ENCODE results near the gene EDAR.

The EDAR gene

DNA sequence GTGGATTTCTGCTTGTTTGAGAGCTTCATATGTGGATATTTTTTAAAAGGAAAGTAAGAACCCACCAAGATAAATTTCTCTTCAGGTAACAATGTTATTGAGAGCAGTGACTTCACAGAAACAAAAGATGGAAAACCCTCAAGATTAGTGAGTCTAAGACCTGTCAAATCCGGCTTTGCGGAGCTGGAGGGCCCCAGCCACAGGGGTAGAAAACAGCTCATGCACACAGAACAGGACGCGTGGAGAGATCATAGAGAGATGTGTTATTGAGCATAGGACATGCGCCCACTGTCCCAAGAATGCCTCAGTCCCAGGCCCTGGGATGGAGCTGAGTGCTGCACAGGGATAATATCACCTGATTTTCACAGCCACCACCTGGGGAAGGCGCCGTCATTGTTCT lies 21.3 kb downstream of the EDAR start:
- DNase-seq (ENCODE audit: low read depth, low spot score) = no peak

DNA sequence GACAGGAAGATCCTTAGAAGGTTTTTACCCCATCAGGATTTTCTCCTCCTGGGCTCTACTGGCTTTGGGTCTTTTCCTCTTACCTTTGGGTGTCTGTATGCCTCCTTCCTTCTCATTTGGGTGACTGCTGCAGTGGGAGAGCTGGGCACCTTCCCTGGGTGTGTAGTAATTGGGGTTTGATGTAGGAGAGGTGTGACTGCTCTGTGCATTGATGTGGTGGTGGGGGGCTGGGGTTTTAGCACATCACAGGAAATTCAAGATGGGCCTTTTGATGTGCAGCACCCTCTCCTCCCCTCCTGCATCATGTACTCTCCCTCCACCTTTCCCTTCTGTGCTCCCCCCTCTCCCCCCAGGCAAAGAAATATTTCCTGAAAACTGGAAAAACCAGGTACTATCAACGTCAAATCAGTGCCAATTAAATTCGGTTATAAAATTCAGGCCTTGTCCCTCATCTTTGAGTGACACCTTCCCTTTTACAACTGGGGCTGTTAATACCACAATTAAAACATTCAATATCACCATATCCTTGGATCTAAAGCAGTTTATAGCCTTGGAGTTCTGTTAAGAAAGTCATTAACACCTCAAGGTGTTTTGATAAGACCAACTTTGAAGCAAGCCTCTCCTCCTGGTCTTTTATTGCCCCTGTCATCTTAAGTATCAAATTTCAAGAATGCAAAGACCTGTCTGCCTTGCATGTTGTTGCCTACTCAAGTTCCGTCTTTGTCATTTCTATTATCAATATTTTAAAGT lies 23.3 kb downstream of the EDAR start:
- peak; percentile 39 for DNase-seq (ENCODE audit: low read depth, low spot score)

DNA sequence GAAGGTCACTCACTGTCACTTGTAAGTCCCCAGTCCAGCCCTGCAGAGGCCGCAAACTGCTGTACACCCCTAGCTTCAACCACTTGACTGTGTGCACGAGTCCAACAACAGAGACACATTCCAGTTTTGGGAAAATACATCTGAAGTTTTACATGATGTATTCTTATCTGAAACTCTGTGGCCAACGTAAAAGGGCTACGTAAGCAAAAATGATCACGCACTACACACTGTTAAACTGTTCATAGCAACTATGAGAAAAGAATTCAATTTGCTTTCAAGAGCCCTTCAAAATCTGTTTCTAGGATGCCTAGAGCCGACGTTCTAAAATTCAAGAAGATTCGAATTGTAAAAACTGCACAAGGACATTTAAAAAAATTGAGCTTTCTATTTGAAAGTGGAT lies 26.0 kb downstream of the EDAR start:
- no peak for DNase-seq (ENCODE audit: low read depth, low spot score)

DNA sequence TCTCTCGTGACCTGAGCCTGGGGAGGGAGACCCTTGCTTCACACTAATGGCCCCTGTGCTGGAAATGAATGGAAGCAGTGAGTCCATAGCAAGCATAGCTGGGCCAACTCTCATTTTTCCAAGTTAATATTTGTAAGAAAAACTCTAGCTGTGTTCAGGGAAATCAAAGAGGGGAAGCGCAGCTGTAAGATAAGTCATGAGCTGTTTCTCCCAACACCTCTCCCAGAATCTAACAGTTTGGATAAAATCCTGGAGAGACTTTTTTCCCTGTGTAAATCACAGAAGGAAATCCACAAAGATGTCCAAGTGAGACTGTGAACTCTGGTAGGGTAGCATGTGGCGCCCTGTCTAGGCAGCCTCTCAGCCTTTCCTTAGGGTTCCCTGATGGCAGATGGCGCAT lies 27.2 kb downstream of the EDAR start:
- DNase-seq (ENCODE audit: low read depth, low spot score) = no peak

DNA sequence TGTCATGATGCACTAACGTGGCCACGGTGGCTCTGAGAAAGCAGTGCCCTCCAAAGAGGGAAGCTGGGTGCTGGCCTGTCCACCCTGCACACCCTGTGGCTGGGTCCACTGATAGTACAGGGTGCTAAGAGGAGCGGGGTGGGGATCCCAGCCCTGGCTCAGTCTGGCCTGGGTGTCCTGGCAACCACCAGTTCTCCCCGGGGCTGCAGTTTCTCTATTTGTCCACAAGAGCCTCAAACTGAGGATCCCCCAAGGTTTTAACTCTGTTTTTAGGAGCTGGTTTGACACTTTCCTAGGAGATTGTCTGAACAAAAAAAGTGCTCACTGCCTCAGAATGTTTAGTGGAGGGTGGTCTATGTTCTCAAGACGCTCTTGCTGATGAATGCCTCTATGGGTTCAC lies 29.0 kb downstream of the EDAR start:
- no peak for DNase-seq (ENCODE audit: low read depth, low spot score)

DNA sequence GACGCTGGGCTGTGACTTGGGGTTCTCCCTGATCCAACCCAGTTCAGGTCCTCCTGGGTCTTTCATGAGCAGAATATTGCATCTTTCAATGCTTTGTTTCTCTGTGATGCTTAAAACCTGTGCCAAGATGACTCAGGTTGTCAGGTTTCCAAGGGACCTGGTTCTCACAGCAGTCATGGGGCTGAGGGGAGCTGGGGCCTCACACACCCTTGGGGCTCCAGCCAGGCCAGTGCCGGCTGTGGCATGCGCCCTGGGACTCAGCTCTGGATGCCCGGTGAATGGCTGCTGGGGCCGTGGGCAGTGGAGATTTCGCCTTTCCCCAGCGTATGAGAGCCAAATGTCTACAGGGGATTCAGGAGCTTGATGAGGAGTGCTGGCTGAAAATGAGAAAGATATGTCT lies 29.6 kb downstream of the EDAR start:
- DNase-seq (ENCODE audit: low read depth, low spot score) = no peak

DNA sequence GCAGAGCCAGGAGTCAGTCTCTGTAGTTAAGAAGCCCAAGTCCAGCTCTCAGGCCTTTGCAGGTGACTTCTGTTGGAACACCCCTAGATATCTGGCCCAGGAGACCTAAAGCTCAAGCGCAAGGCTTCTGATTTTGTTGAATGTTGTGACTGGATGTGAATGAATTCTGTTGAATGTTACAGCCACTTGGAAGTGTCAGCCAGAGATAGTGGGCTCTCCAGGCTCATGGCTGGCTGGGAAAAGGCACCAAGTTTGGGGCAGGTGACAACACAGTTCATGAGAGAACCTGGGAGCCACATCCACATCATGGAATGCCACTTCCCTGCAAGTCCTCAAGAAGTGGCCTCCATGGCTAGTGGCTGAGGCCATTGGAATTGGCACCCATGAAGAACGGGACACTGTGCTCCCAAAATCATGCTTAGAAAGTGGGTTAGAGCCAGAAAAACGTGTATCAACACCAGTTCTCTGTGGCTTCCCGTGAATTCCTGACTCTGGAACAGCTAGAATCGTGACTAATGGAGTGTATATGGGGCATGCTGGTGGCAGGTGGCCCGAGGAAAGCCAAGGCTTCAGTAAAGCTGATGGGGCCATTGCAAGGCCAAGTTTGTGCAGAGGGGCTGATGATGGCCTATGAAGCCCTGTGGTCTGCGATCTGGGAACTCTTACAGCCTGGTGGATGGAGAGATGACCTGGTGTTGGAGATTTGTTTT lies 30.2 kb downstream of the EDAR start:
- no peak for DNase-seq (ENCODE audit: low read depth, low spot score)

DNA sequence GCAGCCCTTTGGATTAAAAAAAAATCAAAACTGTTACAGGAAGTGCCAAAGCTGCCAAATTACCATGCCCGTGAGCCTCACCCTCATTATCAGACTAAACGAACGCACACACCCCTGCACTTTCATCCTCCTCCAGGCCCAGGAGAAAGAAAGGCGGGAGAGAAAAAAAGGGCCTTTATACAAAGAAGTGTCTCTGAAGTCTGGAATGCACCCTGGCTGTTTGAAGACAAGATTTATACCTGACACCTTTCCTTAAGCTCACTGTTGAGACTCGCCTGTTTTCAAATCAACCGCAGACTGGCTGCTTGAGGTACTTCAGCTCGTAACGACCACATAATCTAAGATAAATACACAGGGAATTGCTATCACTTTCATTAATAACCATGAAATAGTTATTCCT lies 31.0 kb downstream of the EDAR start:
- peak; percentile 69 for DNase-seq (ENCODE audit: low read depth, low spot score)

DNA sequence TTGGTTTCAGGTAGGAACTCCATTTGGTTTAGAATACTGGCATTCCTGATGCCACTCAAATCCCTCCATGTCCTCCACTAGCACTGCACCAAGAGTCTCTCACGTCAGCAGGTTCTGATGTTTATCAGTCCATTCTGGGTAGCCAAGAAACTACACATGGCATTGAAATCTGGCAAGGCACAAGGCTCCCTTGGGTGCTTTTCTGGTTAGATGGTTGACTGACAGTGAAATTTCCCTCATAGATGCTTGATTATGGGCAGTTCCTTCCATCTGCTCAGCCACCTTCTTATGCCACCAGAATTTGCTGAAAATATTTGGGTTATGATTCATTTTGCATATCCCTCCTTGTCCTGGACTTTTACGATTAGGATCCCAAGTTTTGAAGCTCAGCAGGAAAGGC lies 32.6 kb downstream of the EDAR start:
- DNase-seq (ENCODE audit: low read depth, low spot score) = no peak

DNA sequence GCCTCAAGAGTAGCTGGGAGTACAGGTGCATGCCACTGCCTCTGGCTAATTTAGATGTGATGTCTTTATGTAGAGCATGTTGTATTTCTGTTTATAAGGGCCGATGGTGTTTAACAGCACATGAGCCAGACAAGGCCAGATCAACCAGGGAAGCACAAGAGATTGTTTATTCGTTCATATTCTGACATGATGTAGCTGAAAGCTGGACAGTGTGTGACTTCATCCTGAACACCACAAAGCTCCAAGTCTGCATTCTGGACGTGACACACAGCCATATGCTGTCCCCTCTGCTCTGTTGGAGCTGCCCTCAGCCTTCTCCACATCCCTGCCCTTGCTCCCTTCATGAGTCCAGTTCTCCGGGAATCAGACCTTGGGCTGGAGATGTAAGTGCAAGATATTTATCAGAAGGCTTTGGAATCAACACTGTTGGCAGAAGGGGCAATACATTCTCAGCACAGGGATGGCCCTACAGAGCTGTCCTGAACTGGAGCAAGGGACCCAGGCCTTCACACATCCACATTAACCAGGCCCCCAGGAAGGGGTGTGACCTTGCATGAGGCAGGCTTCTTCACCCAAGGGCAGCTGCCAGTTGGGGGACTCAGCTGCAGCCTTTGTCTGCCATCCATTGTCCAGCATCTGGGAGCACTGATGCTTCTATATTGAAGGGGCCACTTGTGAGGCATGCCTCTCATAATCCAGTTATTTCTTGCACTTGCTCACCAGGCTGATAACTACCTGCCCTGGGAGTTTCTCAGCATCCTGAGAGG lies 38.5 kb downstream of the EDAR start:
- DNase-seq (ENCODE audit: low read depth, low spot score) = no peak

DNA sequence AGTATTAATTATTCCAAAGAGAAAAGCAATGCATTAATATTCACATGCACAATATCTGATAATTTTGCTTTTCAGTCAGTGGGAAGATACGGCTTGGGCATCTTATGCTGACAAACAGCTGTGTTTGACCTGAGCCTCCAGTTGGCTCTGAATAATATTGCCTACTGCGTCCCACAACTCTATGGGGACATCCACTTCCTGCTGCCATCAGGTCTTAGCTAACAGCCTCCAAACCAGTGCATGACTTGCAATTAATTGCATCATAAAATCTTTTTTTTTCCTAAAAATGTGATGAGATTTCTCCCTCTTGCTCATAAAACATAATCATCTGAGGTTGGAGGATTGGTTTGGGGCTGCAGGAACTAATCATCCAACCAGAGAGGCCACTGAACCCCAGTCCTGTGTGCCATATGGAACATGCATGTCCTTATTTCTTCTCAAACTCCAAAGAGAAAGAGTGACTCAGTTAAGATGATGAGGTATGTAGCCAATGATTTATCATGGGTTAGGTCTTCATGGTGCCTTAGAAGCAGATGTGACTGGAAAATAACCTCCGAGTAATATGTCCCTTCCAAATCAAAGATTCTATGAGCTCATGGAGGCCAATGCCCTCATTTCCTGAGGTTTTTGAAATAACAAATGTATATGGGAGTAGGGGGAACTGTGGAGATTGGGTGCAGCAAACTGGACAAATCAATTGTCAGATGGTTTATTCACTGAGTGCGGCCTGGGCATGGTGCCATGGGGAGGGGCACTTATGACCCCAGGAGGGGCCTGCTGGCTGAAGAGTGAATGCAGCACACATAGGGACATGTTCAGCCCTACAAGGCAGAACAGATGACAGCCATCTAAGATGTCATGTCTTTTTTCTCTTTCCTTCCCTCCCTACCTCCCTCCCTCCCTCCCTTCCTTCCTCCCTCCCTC lies 39.4 kb downstream of the EDAR start:
- DNase-seq (ENCODE audit: low read depth, low spot score) = no peak

DNA sequence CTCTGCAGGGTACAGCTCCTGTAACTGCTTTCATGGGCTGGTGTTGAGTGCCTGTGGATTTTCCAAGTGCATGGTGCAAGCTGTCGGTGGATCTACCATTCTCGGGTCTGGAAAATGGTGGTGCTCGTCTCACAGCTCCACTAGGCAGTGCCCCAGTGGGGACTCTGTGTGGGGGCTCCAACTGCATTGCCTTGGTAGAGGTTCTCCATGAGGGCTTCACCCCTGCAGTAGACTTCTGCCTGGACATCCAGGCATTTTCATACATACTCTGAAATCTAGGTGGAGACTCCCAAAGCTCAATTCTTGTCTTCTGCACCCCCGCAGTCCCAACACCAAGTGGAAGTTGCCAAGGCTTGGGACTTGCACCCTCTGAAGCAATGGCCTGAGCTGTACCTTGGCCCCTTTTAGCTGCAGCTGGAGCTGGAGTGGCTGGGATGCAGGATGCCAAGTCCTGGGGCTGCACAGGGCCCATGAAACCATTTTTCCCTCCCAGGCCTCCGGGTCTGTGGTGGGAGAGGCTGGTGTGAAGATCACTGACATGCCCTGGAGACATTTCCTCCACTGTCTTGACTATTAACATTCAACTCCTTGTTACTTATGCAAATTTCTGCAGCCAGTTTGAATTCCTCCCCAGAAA lies 41.6 kb downstream of the EDAR start:
- DNase-seq (ENCODE audit: low read depth, low spot score) = no peak

DNA sequence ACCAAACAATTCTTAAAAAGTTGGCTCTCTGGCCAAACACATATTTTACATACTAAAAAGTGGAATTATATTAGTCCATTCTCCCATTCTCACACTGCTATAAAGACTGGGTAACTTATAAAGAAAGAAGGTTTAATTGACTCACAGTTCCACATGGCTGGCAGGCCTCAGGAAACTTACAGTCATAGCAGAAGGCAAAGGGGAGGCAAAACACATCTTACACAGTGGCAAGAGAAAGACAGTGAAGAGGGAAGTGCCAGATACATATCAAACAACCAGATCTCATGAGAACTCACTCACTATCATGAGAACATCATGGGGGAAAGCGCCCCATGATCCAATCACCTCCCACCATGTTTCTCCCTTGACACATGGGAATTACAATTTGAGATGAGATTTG lies 42.6 kb downstream of the EDAR start:
- DNase-seq (ENCODE audit: low read depth, low spot score) = no peak

DNA sequence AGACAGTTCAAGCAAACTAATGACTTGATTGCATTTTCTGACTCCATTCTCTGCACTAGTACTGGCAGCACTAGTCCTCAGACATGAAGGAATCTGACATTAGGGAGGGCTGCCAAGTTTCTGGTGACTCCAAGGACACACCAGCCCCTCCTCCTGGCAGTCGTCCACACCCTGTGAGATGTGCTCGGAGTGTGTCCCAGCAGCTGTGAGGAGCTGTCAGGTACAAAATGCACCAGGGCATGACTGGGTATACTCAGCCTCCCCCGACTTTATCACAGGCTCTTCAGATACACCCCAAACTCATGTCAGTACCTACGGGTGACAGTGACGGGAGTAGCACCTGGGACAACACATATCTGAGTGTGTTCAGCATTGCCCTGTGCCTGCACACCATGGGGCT lies 43.1 kb downstream of the EDAR start:
- DNase-seq (ENCODE audit: low read depth, low spot score) = no peak

DNA sequence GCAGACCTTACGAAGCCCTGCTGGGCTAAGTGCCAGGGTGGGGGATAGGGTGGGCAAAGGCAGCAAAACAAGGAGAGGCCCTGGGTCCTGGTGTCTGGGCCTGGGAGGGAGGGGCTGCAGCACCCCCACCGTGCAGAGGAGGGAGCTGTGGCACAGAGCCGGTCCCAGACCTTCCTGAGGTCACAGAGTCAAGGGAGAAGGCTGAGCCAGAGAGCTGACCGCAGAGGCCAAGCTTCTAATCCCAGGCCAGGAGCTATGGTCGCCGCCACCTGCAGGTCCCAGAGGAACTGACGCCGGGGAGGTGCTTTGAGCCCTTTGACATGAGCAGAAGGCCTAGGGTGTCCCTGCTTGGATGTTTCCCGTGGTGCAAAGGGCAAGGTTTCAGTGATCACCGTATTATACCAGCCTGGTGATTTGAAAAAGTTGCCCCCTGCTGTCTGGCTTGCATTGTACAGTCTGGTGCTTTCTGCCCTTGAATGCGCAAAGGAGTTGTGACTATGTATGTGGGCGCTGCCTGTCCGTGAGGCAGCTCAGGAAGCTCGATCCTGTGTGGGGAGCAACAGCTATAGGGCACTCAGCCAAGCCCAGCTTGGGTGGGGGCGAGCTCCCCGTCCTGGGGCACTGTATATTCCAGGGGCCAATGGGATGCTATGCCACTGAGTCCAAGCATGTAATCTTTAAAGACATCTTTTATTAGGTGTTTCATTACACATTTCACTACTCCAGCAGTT lies 44.3 kb downstream of the EDAR start:
- DNase-seq (ENCODE audit: low read depth, low spot score) = peak; percentile 67

DNA sequence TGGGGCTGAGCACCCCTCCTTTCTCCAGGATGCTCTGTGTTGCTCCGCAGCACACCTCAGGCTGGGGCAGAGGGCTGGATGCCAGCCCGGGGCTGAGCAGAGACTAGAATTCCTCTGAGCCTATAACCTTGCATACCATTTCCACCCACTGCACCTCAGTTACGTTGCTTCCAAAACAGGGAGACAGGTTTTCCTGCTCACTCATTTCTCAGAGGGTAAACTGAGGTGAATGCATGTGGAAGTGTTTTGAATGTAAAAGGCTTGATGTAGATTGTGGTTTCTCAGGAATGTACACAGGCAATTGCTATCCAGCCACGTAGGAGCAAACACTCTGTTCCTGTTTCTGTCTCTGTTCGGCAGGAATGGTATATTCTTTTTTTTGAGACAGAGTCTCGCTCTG lies 45.3 kb downstream of the EDAR start:
- DNase-seq (ENCODE audit: low read depth, low spot score) = no peak

DNA sequence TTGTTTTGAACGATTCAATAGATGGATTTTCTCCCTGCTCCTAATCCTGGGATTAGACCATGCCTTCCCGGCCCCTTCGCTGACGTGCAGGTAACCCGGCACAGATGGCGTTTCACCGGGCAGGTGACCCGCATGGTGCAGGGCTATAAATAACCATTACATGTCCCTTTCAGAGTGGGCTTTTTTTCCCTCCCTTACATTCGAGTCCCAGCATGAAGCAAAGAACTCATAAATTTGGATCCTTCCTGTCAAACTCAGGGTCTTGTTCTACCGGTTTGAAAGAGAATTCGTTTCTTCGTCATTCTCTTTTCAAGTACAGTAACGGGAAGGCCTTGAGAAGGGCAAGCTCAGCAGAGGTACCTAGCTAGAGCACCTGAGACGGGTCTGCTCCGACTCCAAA lies 46.1 kb downstream of the EDAR start:
- DNase-seq (ENCODE audit: low read depth, low spot score) = no peak

DNA sequence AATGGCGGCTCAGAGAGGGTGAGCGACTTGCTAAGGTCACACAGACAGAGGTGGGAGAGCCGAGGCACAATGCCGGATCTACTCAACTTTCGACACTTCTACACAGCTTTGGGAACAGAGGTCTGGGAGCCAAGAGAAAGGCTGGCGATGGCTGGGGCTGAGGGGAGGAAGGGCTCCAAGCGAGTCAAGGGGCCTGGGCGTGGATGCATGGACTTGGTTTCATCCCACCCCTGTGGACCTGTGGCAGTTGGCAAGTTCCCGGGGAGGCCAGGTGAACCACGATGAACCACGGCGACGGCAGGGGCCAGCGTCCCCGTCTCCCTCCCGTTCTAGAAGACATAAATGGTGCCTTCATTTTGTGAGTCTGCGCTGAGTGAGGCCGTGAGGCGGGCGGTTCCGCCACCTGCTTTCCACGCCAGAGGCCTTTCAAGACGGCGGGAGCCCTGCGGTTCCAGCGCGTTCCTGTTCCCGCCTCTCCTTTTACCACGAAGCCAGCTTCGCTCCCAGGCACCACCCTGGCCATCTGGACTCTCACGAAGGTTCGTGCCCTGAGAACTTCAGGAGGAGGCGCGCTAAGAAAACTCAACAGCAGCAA lies 46.7 kb downstream of the EDAR start:
- no peak for DNase-seq (ENCODE audit: low read depth, low spot score)

DNA sequence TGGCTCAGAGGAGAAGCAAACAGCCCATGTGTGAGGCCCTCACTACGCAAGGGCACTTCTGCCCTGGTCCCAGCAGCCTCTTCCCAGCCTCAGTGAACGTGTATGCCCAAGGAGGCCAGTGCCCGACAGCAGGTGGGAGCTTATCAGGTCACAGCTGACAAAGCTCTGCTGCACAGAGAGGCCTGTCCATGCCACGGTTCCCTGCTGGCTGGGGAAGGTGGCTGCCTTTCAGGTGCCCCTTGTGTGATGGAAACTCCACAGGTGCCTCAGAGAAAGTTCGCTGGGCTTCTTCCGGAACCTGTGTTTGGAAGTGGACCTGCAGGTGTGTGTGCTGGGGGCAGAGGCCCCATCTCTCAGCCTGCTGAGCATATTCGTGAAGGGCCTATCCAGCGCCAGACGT lies 47.3 kb downstream of the EDAR start:
- DNase-seq (ENCODE audit: low read depth, low spot score) = no peak

DNA sequence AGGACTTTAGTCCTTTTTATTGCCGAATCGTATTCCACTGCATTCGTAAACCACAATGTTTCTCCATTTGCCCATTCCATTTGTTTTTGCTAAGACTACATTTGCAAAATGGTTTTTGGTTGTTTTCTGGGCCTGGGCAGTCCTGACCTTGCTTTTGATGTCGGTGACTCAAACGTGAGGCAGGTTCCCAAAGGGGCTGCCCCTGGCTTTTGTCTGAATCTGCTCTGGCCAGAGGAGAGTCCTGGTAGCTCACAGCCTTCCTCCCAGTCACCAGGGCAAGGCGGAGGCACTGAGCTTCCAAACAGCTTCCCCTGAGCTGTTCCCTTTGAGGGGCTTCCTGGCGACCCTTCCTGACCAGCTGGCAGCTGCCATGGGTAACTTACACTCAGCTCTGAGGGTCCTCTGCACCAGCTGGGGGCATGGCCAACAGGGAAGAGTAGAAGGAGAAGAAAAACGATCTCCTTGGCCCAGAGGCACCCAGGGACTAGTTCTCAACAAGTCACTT lies 47.8 kb downstream of the EDAR start:
- DNase-seq (ENCODE audit: low read depth, low spot score) = no peak

Measured in ELF-1 (cell line).